HG03159 (cell line): ENCODE data around the gene PDCD11.
"Not testable (repeated sequence)": the region's sequence is repeated elsewhere in the genome, so short reads cannot be mapped to it uniquely, and the experiment has no call there.

Experiments
- ATAC-seq: cut with Tn5 transposase; IDR thresholded peaks from one replicate; pipeline ENCODE4 v1.9.1; 2021; ENCODE audit warnings: mild to moderate bottlenecking, moderate library complexity; ENCODE audit not compliant: unreplicated experiment

The PDCD11 gene, protein sequence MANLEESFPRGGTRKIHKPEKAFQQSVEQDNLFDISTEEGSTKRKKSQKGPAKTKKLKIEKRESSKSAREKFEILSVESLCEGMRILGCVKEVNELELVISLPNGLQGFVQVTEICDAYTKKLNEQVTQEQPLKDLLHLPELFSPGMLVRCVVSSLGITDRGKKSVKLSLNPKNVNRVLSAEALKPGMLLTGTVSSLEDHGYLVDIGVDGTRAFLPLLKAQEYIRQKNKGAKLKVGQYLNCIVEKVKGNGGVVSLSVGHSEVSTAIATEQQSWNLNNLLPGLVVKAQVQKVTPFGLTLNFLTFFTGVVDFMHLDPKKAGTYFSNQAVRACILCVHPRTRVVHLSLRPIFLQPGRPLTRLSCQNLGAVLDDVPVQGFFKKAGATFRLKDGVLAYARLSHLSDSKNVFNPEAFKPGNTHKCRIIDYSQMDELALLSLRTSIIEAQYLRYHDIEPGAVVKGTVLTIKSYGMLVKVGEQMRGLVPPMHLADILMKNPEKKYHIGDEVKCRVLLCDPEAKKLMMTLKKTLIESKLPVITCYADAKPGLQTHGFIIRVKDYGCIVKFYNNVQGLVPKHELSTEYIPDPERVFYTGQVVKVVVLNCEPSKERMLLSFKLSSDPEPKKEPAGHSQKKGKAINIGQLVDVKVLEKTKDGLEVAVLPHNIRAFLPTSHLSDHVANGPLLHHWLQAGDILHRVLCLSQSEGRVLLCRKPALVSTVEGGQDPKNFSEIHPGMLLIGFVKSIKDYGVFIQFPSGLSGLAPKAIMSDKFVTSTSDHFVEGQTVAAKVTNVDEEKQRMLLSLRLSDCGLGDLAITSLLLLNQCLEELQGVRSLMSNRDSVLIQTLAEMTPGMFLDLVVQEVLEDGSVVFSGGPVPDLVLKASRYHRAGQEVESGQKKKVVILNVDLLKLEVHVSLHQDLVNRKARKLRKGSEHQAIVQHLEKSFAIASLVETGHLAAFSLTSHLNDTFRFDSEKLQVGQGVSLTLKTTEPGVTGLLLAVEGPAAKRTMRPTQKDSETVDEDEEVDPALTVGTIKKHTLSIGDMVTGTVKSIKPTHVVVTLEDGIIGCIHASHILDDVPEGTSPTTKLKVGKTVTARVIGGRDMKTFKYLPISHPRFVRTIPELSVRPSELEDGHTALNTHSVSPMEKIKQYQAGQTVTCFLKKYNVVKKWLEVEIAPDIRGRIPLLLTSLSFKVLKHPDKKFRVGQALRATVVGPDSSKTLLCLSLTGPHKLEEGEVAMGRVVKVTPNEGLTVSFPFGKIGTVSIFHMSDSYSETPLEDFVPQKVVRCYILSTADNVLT (N-terminal part only)

GRCh38 chr10:103396067-103396788 lies at the start of gene PDCD11, which contains the start of gene ATP5MK:
Gene PDCD11 (plus strand): TSS chr10:103396626. CDS start chr10:103398427, 1,801 bp downstream.
Gene ATP5MK (minus strand): TSS chr10:103396475. CDS start chr10:103392457, 4,018 bp downstream.
- ATAC-seq = peak; percentile 98

DNA sequence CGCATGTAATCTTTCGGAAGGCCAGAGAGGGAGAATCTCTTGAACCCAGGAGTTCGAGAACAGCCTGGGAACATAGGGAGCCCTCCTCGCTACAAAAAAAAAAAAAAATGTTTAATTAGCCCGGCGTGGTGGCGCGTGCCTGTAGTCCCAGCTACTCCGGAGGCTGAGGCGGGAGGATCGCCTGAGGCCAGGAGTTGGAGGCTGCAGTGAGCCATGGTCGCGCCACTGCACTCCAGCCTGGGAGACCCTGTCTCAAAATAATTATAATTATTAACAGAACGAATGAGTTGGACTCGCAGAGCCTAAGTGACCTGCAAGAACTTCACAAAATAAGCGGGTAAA lies 46.3 kb upstream of the PDCD11 start:
- ATAC-seq = no peak

DNA sequence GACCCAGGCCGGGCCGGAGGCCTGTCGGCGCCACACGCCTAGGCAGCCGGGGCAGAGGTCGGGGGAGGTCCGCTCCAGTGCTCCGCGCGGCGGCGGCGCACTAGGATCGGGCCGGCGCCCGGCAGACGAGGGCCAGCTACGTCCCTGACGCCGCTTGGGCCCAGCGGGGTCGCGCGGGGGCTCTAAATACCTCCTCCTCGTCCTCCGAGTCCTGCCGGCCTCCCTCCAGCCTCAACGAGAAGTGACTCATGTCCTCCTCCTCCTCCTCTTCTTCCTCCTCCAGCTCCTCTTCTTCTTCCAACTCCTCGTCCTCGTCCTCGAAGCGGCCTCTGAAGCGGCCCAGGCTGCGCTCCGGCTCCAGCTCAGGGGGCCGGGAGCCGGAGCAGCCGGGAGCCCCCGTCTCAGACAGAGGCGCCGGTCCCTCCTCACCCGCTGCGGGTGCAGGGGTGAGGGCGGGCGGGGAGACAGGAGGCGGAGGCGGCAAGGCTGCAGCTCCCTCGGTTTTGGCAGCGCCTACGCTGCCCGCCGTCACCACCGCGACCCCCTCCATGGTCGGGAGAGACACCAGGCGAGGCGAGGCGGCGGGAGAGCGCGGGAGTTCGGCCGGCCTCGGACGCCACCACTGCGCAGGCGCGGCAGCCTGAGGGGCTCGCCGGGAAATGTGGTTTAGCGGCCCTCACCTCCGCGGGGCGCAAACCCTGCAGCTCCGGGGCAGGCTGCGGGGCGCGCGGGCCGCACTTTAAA lies 45.7 kb upstream of the PDCD11 start, which contains the start of gene PCGF6:
Gene PCGF6 (minus strand): TSS at position 624 of the 744 bp plus-strand sequence. CDS start 74 bp downstream, at position 550.
- ATAC-seq = peak; percentile 79

DNA sequence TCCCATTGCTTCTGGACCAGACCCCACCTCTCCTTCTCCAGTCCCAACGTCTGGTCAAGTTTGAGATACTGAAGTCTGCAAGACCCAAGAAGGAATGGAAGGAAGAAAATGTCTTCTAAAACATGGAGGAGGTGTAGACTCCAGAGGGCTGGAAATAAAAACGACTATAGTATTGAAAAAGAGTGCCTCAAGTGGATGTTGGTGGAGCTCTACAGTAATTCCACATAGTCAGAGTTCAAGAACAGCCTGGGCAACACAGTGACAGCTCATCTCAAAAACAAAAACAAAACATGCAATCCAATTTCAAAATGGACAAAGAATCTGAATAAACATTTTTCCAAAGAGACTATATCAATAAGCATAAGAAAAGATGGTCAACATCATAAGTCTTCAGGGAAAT lies 43.1 kb upstream of the PDCD11 start:
- ATAC-seq = no peak

- ATAC-seq = not testable (repeated sequence)
Observed at GRCh38 chr10:103354567-103354966, 41.9 kb upstream of the PDCD11 start.

DNA sequence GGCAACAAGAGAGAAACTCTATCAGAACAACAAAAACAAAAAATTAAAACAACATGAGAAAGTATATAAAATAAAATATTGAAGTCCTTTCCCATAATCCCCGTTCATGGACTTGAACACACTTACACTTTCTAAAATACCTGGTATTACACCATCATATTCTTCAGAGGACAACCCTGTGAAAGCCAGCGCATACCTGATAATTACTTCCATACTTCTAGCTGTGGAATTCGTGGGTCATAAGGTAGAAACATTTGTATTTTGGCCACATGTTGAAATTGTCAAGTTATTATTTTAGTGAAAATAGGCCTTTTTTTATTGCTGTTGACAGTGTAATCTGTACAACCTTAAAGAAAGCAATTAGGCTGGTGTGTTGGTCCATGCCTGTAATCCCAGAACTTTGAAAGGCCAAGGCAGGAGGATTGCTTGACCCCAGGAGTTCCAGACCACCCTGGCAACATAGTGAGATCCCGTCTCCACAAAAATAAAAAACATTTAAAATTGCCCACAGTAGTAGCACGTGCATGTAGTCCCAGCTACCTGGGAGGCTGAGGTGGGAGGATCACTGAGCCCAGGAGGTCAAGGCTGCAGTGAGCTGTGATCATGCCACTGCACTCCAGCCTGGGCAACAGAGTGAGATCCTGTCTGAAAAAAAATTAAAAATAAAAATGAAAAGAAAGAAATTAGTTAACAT lies 40.4 kb upstream of the PDCD11 start:
- ATAC-seq = no peak

GRCh38 chr10:103359493-103359892 lies 36.9 kb upstream of the PDCD11 start:
- ATAC-seq = not testable (repeated sequence)

DNA sequence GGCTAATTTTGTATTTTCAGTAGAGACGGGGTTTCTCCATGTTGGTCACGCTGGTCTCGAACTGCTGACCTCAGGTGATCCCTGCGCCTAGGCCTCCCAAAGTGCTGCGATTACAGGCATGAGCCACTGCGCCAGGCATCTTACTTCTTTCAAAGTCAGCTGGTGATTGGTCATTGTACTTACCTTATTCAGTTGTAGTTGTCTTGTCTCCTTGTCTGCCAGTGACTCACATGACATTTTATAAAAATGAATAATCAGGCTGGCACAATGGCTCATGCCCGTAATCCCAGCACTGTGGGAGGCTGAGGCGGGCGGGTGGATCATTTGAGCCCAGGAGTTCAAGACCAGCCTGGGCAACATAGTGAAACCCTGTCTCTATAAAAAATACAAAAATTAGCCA lies 35.6 kb upstream of the PDCD11 start:
- ATAC-seq = not testable (repeated sequence)

DNA sequence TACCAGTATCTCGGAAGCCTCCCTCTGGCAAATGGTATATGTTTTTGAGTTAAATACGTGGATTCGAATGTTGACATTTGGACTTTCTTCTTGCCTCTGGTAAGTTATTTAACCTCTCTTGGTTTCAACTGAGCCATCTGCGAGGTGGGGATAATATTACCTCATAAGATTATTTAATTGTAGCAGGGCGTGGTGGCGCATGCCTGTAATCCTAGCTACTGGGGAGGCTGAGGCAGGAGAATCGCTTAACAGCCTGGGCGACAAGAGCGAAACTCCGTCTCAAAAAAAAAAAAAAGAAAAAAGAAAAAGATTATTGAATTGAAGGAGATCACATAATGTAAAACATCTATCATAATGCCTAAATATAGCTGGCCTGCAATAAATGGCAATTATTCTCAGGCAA lies 29.0 kb upstream of the PDCD11 start:
- no peak for ATAC-seq

DNA sequence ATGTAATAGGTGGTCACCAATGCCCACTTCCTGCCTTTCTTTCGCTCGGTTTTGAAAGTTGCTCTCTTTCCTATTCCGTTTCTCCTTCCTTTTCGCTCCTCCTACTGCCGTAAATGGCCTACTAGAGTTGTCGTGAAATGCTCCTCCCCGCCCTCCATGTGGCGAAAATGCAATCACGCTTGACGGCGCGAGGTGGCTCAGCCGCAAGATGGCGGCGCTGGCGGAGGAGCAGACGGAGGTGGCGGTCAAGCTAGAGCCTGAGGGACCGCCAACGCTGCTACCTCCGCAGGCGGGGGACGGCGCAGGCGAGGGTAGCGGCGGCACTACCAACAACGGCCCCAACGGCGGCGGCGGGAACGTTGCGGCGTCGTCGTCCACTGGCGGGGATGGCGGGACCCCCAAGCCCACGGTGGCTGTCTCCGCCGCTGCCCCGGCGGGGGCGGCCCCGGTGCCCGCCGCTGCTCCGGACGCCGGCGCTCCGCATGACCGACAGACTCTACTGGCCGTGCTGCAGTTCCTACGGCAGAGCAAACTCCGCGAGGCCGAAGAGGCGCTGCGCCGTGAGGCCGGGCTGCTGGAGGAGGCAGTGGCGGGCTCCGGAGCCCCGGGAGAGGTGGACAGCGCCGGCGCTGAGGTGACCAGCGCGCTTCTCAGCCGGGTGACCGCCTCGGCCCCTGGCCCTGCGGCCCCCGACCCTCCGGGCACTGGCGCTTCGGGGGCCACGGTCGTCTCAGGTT lies 28.5 kb upstream of the PDCD11 start, which contains the start of gene TAF5:
Gene TAF5 (plus strand): TSS at position 195 of the 737 bp plus-strand sequence. CDS start 14 bp downstream, at position 209.
- ATAC-seq = peak; percentile 69

DNA sequence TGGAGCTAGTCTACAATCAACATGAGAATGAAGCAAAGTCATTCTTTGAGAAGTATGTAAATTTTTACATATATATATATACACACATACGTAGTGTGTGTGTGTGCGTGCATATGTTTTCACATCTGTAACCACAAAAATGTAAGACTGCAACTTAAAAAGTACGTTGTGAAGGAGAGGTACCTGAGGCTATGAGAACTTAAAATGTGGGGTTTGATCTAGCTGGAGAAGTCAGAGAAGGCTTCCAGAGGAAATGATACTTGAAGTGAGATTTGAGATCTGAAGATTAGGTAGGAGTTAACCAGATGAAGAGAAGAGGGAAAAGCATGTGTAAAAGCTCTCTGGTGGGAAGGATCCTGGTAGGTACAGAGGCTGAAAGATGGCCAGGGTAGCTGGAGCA lies 22.9 kb upstream of the PDCD11 start:
- no peak for ATAC-seq

- ATAC-seq = no peak
Observed at GRCh38 chr10:103374263-103374662, 22.2 kb upstream of the PDCD11 start.

- ATAC-seq = no peak
Observed at GRCh38 chr10:103382769-103383168, 13.7 kb upstream of the PDCD11 start.

DNA sequence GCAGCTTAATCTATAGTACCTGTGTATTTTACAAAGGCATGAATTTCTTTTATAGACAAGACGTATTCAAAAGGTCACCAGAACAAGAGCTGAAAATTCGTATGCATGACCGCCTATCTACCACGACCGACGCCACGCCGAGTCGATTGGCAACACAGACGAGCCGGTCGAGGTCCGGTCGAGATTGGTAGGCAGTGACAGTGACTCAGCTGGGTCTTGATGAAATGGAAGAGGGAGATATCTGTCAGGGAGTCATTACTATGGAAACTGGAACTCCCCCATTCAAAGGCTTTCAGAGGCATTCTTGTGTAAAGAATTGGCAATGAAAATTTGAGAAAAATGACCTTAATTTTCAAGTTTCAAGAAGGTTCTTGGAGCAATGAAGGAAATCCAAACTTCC lies 2.2 kb upstream of the PDCD11 start:
- ATAC-seq = no peak

- peak; percentile 2 for ATAC-seq
Observed at GRCh38 chr10:103395754-103396066, 716 bp upstream of the PDCD11 start.

DNA sequence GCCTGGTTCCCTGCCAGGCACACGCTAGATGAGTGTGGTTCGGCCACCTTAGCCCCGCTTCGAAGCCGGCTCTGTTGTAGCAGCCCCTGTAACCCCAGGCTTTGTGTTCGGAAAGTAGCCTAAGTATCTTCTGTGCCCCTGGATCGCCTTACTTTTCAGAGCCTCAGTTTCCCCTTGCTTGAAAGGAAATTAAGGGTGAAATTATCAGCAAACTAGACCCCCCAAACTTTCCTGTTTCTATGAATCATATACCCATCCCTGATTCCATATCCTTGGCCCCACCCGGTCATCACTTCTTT lies 312 bp downstream of the PDCD11 start:
- no peak for ATAC-seq

GRCh38 chr10:103397191-103397825 lies 882 bp downstream of the PDCD11 start:
- ATAC-seq = no peak

DNA sequence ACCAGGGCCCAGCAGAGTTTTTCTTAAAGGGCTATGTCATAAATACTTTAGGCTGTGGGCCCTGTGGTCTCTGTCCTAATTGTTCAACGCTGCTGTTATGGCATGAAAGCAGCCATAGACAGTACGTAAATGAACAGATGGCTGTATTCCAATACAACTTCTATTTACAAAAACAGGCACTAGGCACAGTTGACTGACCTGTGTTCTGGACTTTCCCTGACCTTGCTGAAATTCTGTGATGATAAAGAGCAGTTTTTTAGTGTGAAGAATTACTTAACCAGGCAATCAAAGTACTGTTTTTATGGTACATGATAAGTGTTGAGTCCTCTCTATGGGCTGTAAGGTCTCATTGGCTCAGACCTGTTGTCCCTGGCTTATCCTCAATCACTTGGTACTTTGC lies 17.1 kb downstream of the PDCD11 start:
- ATAC-seq = no peak
